GM23248 (cell line): ENCODE measurements around the gene TBC1D1. TPM values are rescaled to one million over a fixed set of nuclear protein-coding genes. Genes with fewer than 3 reads are reported as not detected.
A peak's percentile ranks its signal among the peaks of the same experiment; 100 is the strongest.

Source experiments
- DNase-seq: peaks from one replicate; pipeline ENCODE4 v3.0.0-alpha.2; 2015
- H2AFZ ChIP-seq: fragments of 200-600 bp; sonication (generic); 2 replicates; pipeline ENCODE4 v1.6.1; 2016; ENCODE audit warnings: antibody characterized with exemption
- H3F3A ChIP-seq: fragments of 200-600 bp; sonication (generic); 2 replicates; pipeline ENCODE4 v1.6.1; 2016; ENCODE audit warnings: mild to moderate bottlenecking, antibody characterized with exemption, mixed run types; ENCODE audit not compliant: insufficient read depth
- H3K27ac ChIP-seq: fragments of 200-600 bp; sonication (generic); 2 replicates; pipeline ENCODE4 v1.5.1; 2016; ENCODE audit warnings: mild to moderate bottlenecking
- H3K27me3 ChIP-seq: fragments of 200-600 bp; sonication (generic); replicated peaks from 2 replicates; pipeline ENCODE4 v1.6.1; 2016; ENCODE audit warnings: mild to moderate bottlenecking; ENCODE audit not compliant: insufficient read depth
- H3K36me3 ChIP-seq: fragments of 200-600 bp; sonication (generic); 2 replicates; pipeline ENCODE4 v1.6.1; 2016; ENCODE audit warnings: low read depth, mild to moderate bottlenecking
- H3K4me1 ChIP-seq: fragments of 200-600 bp; sonication (generic); 2 replicates; pipeline ENCODE4 v1.6.1; 2016; ENCODE audit warnings: mild to moderate bottlenecking; ENCODE audit not compliant: insufficient read depth
- H3K4me2 ChIP-seq: fragments of 200-600 bp; sonication (generic); one replicate; pipeline ENCODE4 v1.6.1; 2016; ENCODE audit warnings: mild to moderate bottlenecking; ENCODE audit not compliant: unreplicated experiment
- H3K4me3 ChIP-seq: fragments of 200-600 bp; sonication (generic); 2 replicates; pipeline ENCODE4 v1.5.1; 2016; ENCODE audit warnings: mild to moderate bottlenecking
- H3K79me2 ChIP-seq: fragments of 200-600 bp; sonication (generic); 2 replicates; pipeline ENCODE4 v1.6.1; 2016; ENCODE audit warnings: mild to moderate bottlenecking; ENCODE audit not compliant: insufficient read depth
- H3K9ac ChIP-seq: fragments of 200-600 bp; sonication (generic); 2 replicates; pipeline ENCODE4 v1.6.1; 2016; ENCODE audit warnings: mild to moderate bottlenecking
- H3K9me2 ChIP-seq: fragments of 200-600 bp; sonication (generic); 2 replicates; pipeline ENCODE4 v1.6.1; 2016; ENCODE audit warnings: mixed run types, mild to moderate bottlenecking, moderate library complexity; ENCODE audit not compliant: insufficient read depth
- H3K9me3 ChIP-seq: fragments of 200-600 bp; sonication (generic); one replicate; pipeline ENCODE4 v1.6.1; 2017; ENCODE audit warnings: low read depth
- H4K20me1 ChIP-seq: fragments of 200-600 bp; sonication (generic); 2 replicates; pipeline ENCODE4 v1.6.0; 2016; ENCODE audit not compliant: insufficient read depth
- EZH2 ChIP-seq: fragments of 200-600 bp; sonication (generic); IDR thresholded peaks from 2 replicates; pipeline ENCODE4 v1.6.1; 2018; ENCODE audit warnings: antibody characterized with exemption, mild to moderate bottlenecking; ENCODE audit not compliant: insufficient read depth, poor library complexity, severe bottlenecking
- EZH2phosphoT487 ChIP-seq: fragments of 200-600 bp; sonication (generic); IDR thresholded peaks from 2 replicates; pipeline ENCODE4 v1.6.1; 2018; ENCODE audit warnings: antibody characterized with exemption, moderate library complexity, mild to moderate bottlenecking, low read depth; ENCODE audit not compliant: insufficient read depth
- WGBS, 2 experiments: methylation state at CpG; one replicate each; pipeline ENCODE4 v1.1.6; 2015 to 2017; ENCODE audit warnings: low lambda C conversion rate in 2 of 2, low coverage in 1 of 2; ENCODE audit errors: missing lambda C conversion rate in 2 of 2; 5-methylcytosine and 5-hydroxymethylcytosine counted together
- in situ Hi-C: fragments of 300-500 bp; cut with MboI; formaldehyde crosslinking; loops from 2 replicates; pipeline ENCODE4 v1.15.0; 2020
- polyA plus RNA-seq: library from polyadenylated mRNA; unstranded; fragments of >200 nt; fragmentation: Nextera tagmentation; extraction: Ambion mirVana; gene quantifications from 2 replicates; pipeline ENCODE4 v1.2.1, GENCODE V29; 2016
- total RNA-seq: library from RNA; depleted of rRNA; stranded (reverse); fragments of >200 nt; shearing (Covaris generic); gene quantifications from 2 replicates; pipeline ENCODE4 v1.2.3, GENCODE V29; 2014

TBC1D1 gene
- total and polyA plus RNA-seq, 2 experiments from 2014 or later, result 12.4 to 34.6 TPM

DNA sequence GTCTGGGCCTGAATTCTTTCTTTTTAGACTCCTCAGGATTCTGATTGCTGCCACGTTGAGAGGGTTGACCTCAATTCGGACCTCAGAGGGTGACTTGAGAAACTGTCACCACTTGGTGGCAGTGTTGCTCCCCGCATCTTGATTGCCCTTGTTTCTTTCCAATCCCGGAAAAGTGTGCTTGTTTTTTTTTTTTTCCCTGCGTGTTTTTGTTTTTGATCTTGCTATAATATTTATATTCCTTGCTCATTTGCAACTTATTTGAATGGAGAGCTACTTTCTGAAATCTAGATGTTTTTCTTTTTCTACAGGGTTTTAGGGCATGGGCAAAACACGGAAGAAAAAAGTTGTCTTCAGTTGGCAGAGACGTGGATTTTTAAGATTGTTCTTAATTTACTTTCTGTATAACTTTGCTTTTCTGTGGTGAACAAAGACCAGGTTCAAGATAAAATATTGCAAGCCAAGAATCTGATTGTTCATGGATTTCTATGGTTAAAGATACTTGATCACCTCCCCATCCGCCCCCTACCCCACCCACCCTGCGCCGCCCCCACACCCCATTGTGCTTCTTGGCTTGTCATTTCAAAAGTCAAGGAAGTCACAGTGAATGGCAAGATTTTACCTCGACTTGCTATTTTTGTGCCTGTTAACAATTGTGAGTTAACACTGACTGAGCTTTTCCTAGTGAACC lies 171.3 kb downstream of the TBC1D1 start:
- Histone ChIP-seq H3K79me2 (no peaks in the 10 kb centered on the region), H3K4me1 (no peaks in the 10 kb centered on the region), H3K4me2 (peak overlapping the region; percentile 77), H3K27me3 (no peaks in the 10 kb centered on the region), H3F3A (no peaks in the 10 kb centered on the region), H3K9ac (peak overlapping the region; percentile 79), H4K20me1 (no peaks in the 10 kb centered on the region), H2AFZ (peak overlapping the region; percentile 78), H3K36me3 (no peaks in the 10 kb centered on the region), H3K9me3 (no peaks in the 10 kb centered on the region), H3K9me2 (no peaks in the 10 kb centered on the region), H3K27ac (no peak overlapping the region), H3K4me3 (peak overlapping the region; percentile 69)
- in situ Hi-C loops, result loop anchor here (10.0 to 25.0 kb wide), 2 partner anchors 450 to 613 kb away; no protein-coding TSS in a partner anchor
- 13 to 18% methylated on average over 11 of the region's 11 CpGs for WGBS, 2 experiments
- TF ChIP-seq EZH2 (no peak), EZH2phosphoT487 (no peak)
- DNase-seq, result peak; percentile 82

DNA sequence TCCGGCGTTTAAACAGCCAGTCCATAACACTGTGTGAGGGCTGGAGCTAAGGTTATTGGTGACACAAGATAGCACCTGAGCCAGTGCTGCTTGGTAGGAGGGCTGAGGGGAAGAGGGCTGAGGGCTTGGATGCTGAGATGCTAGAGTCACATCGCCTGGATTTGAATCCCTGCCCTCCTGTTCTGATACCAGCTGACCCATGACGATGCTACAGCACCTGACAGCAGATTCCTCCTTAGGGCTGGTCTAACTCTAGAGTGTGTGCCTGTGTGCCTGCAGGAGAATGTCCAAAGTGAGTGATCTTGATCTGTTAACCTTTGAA lies 171.9 kb downstream of the TBC1D1 start:
- Histone ChIP-seq H3K79me2 (no peaks in the 10 kb centered on the region), H3K27ac (no peak overlapping the region), H3F3A (no peaks in the 10 kb centered on the region), H3K9me2 (no peaks in the 10 kb centered on the region), H3K36me3 (no peaks in the 10 kb centered on the region), H3K9me3 (no peaks in the 10 kb centered on the region), H3K4me2 (no peak overlapping the region), H3K4me1 (no peaks in the 10 kb centered on the region), H4K20me1 (no peaks in the 10 kb centered on the region), H2AFZ (no peak overlapping the region), H3K4me3 (no peak overlapping the region), H3K9ac (no peak overlapping the region; the same call in 1 of the 2 replicates), H3K27me3 (no peaks in the 10 kb centered on the region)
- in situ Hi-C loops, result loop anchor here (10.0 to 25.0 kb wide), 2 partner anchors 450 to 612 kb away; no protein-coding TSS in a partner anchor
- DNase-seq, result no peak
- TF ChIP-seq EZH2 (no peak), EZH2phosphoT487 (no peak)
- 80 to 83% methylated on average over 4 of the region's 4 CpGs for WGBS, 2 experiments

DNA sequence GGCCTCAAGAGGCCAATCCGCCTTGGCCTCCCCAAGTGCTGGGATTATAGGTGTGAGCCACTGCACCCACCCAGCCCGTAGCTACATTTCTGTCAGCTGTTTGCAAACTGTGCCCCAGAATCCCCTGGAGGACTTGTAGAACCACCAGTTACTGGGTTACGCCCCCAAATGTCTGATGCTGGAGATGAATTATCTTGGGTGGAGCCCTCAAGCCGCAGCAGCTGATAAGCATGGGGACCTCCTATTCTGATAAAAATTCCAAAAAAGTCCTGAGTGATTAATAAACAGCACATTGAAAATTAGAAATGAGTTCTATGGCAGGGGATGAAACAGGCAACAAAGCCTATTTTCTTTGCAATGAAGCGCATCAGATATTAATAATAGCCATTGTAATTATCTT lies 174.3 kb downstream of the TBC1D1 start:
- 93 to 97% methylated on average over 5 of the region's 5 CpGs for WGBS, 2 experiments
- in situ Hi-C loops, result loop anchor here (10.0 to 25.0 kb wide), 2 partner anchors 447 to 610 kb away; no protein-coding TSS in a partner anchor
- H3K9me3 ChIP-seq, result no peaks in the 10 kb centered on the region

DNA sequence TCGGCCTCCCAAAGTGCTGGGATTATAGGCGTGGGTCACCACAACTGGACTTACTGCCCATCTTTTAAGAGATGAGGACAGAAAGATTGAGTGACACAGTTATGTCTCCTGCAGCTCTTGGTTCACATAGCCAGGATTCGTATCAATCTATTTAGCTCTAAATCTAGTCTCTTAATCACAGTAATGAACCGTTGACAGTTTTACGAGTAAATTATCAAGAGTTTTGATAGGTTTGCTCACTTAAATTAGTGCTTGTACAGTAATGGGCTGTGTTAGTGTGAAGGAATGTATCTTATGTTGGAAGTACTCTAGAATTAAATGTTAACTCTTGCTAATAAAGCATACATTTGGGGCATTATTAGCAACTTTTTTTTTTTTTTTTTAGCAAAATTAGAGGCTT lies 175.0 kb downstream of the TBC1D1 start:
- Histone ChIP-seq H3K36me3 (no peaks in the 10 kb centered on the region), H3F3A (no peaks in the 10 kb centered on the region), H3K9ac (no peak overlapping the region), H3K27ac (no peak overlapping the region), H3K4me1 (peaks cover 11% of the 10 kb centered on the region), H3K4me2 (no peak overlapping the region), H3K9me2 (no peaks in the 10 kb centered on the region), H3K27me3 (no peaks in the 10 kb centered on the region), H2AFZ (no peak overlapping the region), H3K79me2 (no peaks in the 10 kb centered on the region), H3K9me3 (no peaks in the 10 kb centered on the region), H3K4me3 (no peak overlapping the region), H4K20me1 (no peaks in the 10 kb centered on the region)
- TF ChIP-seq EZH2 (no peak), EZH2phosphoT487 (no peak)
- no peak for DNase-seq
- WGBS, 2 experiments, result 91% methylated on average over 5 of the region's 5 CpGs
- in situ Hi-C loops, result loop anchor here (10.0 to 25.0 kb wide), 2 partner anchors 446 to 609 kb away; no protein-coding TSS in a partner anchor

More for the DNA sequence above, 174.3 kb downstream of the TBC1D1 start:
- TF ChIP-seq EZH2phosphoT487 (no peak), EZH2 (no peak)
- no peaks in the 10 kb centered on the region for H3K79me2 ChIP-seq
- H3K9me2 ChIP-seq, result no peaks in the 10 kb centered on the region
- H2AFZ ChIP-seq, result no peak overlapping the region
- no peak overlapping the region for H3K4me3 ChIP-seq
- H3K9ac ChIP-seq, result no peak overlapping the region
- no peak overlapping the region for H3K27ac ChIP-seq
- H3K27me3 ChIP-seq, result no peaks in the 10 kb centered on the region
- no peaks in the 10 kb centered on the region for H3K36me3 ChIP-seq
- no peak overlapping the region for H3K4me2 ChIP-seq
- H4K20me1 ChIP-seq, result no peaks in the 10 kb centered on the region
- H3F3A ChIP-seq, result no peaks in the 10 kb centered on the region
- peaks cover 6% of the 10 kb centered on the region for H3K4me1 ChIP-seq
- no peak for DNase-seq
